ENCODE data around the gene ATP5MC3.

GRCh38 chr2:175176624-175177023 is 4.9 kb downstream of the ATP5MC3 start:
- no peak for TF ChIP-seq CTCF (IDR thresholded peaks at IDR 0.05)
- no peak for TF ChIP-seq POLR2A (IDR thresholded peaks at IDR 0.05)

Measured in thyroid gland (tissue), 4 donors.